SK-N-SH (cell line): ENCODE data around the gene ADK.

Experiments
- EZH2phosphoT487 ChIP-seq: fragments of 200-600 bp; sonication (generic); IDR thresholded peaks from 2 replicates; pipeline ENCODE4 v1.6.1; 2017; ENCODE audit warnings: low read depth, mixed run types, mild to moderate bottlenecking, antibody characterized with exemption, moderate library complexity, borderline replicate concordance
- RFX5 ChIP-seq: IDR thresholded peaks from 2 replicates; pipeline ENCODE4 v1.6.1; 2012; ENCODE audit warnings: mild to moderate bottlenecking, improper control_type of control experiment, low read length
- TF ChIP-seq, protein P1 (sequence below): IDR thresholded peaks from 2 replicates; pipeline ENCODE4 v1.4.0; 2012; ENCODE audit warnings: low read depth

DNA sequence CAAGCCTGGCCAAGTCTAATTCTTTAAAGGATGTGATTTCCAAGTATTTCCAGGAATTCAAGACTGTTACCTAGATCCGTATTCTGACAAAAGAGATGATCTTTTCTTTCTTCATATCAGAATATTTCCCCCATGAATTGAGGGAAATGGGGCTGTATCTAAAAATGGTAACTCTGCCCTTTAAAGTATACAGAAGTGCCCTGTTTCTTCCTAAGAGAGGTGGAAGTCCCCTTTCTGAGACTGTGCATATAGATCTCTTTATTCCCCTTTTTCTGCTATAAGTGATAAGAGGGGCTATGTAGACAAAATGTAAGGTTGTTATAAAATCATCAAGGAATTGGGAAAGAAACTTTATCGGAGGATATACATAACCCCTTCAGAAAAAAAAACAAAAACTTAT, 388.3 kb downstream of the ADK start:
- no peak for TF ChIP-seq EZH2phosphoT487
- no peak for TF ChIP-seq RFX5
- TF ChIP-seq, protein P1, sequence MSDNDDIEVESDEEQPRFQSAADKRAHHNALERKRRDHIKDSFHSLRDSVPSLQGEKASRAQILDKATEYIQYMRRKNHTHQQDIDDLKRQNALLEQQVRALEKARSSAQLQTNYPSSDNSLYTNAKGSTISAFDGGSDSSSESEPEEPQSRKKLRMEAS, result no peak
